ENCODE results near the gene NSD2.
"Not testable (repeated sequence)": the region's sequence is repeated elsewhere in the genome, so short reads cannot be mapped to it uniquely, and the experiment has no call there.

The NSD2 gene

DNA sequence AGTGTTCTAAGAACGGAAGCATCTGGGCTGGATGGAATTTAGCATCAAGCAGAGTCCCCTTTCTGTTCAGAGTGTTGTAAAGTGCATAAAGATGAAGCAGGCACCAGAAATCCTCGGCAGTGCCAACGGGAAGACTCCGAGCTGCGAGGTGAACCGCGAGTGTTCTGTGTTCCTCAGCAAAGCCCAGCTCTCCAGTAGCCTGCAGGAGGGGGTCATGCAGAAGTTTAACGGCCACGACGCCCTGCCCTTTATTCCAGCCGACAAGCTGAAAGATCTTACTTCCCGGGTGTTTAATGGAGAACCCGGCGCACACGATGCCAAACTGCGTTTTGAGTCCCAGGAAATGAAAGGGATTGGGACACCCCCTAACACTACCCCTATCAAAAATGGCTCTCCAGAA, 29.4 kb downstream of the NSD2 start:
- DNase-seq: no peak

DNA sequence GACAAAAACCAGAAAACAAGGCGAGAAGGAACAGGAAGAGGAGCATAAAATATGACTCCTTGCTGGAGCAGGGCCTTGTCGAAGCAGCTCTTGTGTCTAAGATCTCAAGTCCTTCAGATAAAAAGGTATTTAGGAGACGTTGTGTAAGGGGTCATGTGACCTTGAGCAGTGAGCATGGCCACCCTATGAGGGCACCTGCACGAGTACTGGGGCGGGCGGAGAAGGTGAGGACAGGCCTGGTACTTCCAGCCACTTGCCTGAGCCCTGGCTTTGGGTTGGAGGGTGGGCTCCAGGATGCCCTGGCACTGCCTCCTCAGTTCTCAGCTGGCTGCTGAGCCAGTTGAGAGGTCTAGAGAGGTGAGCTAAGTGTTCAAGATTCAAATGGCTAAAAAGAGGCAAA, 29.9 kb downstream of the NSD2 start:
- DNase-seq: no peak

DNA sequence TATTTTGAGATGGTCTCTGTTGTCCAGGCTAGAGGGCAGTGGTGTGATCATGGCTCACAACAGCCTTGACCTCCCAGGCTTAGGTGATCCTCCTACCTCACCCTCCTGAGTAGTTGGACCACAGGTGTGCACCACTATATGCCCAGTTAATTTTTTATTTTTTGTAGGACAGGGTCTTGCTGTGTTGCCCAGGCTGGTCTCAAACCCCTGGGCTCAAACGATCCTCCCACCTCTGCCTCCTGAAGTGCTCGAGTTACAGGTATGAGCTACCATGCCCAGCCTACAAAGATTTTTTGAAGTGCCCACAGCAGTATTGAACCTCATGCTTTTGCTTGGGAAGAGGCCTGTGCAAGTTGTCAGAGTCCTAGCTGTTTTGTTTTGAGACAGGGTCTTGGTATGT, 31.1 kb downstream of the NSD2 start:
- DNase-seq: no peak

DNA sequence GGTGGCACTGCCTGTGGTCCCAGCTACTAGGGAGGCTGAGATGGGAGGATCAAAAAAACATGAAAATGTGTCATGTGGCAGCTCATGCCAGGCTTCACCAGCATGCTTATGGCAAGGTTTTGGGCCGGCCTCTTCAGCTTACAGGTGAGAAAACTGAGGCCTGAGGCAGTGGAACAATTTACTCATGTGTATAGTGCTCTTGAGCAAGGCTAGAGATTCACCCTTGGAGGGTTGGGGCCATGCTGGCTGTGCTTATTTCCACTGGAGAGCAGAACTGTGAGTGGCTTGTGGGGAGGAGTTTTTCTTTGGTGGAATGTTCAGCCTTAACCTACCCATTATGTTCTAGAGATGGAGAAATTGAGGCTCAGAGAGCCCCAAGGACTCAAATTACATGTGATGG, 31.8 kb downstream of the NSD2 start:
- no peak for DNase-seq

DNA sequence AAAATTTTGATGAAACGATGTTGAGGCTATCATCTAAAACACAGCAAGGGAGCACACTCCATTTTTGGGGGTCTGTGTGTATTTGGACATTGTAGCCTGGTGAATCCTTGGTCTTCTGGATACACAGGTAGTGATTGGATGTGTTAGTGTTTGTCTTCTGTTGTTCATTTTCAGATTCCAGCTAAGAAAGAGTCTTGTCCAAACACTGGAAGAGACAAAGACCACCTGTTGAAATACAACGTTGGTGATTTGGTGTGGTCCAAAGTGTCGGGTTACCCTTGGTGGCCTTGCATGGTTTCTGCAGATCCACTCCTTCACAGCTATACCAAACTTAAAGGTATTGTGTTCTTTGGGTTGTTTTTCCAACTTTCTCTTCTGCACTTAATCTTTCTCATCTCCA, 32.8 kb downstream of the NSD2 start:
- no peak for DNase-seq

DNA sequence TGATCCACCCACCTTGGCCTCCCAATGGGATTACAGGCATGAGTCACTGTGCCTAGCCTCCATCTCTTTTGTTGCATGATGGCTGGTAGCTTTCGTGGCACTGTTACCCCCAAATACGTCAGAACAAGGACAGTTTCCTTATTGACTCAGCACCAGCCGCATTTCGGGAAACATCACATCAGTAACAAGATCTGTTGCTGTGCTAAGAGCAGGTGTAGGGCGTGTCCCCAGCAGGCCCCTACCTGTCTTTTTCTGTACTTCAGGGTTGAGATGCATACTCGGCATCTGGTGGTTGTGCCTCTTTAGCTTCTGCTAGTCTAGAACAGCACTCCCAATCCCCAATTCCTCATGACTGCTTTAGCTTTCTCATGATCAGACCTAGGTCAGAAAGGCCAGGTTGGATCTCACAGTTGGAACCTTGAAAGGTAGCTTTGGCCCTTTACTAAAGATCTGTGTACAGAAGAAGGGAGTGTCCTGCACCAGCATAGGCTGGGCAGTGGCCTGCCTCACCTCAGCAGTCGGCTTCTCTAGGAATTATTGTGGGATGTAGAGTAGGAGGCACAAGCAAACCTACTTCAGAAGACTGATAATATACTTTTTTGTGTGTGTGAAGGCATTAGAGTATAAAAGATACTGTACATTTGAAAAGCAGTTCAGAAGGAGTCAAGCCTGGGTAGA, 36.8 kb downstream of the NSD2 start:
- no peak for DNase-seq

DNA sequence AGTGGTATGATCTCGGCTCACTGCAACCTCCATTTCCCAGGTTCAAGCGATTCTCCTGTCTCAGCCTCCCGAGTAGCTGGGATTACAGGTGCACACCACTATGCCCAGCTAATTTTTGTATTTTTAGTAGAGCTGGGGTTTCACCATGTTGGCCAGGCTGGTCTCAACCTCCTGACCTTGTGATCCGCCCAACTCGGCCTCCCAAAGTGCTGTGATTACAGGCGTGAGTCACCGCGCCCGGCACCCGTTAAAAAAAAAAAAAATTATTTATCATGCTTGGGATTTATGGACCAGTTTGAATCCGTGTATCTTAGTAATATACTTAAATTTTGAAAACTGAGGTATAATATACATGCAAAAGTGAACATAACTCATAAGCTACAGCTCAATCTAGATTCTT, 38.5 kb downstream of the NSD2 start:
- DNase-seq: not testable (repeated sequence)

DNA sequence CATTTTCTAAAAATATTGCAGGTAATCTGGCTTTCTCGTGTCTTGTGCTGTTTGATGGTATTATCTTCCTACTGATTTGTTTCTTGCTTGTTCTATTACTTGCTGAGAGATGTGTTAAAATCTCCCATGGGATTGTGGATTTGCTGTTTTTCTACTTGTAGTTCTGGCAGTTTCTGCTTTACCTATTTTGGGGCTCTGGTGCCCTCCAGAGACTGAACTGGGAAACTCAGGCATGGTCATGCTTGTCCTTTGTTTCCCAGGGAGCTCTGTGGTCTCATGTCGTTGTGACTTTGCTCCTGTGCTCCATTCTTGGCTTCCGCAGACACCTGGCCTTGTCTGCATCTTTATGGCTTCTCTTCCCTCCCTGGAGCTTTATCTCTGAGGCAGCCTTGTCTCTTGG, 39.5 kb downstream of the NSD2 start:
- DNase-seq: no peak

DNA sequence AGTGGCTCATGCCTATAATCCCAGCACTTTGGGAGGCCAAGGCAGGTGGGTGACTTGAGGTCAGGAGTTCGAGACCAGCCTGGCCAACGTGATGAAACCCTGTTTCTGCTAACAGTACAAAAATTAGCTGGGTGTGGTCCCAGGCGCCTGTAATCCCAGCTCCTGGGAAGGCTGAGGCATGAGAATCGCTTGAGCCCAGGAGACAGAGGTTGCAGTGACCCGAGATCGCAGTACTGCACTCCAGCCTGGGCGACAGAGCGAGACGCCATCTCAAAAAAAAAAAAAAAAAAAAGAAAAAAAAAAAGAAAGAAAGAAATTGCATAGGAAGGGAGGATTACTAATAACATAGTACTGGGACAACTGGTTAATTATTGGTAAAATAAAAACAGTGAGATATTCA, 40.1 kb downstream of the NSD2 start:
- not testable (repeated sequence) for DNase-seq

DNA sequence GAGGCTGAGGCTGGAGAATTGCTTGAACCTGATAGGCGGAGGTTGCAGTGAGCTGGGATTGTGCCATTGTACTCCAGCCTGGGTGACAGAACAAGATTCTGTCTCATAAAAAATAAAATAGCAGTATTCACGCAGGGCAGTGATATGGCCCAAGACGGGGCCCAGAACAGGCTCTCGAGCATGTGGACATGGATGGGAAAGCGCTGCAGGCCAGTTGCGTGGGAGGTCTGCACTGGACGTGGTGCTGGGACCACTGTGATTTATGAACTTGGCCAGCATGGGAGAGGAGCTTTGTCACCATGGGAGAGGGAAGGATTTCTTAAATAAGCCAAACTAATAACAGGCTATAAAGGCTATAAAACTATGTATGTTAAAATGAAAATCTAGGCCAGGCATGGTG, 51.6 kb downstream of the NSD2 start:
- no peak for DNase-seq

DNA sequence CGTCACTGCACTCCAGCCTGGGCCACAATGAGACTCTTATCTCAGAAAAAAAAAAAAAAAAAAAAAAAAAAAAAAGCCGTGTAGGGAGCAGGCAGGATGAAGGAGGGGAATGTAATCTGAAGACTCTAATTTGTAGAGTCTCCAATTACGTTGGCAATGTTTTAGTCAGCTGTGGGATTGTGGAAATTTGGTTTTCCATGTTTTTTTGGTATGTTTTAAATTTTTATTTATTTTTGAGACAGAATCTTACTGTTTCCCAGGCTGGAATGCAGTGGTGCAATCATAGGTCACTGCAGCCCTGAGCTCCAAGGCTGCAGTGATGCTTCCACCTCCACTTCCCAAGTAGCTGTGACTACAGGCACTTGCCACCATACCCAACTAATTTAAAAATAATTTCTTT, 56.5 kb downstream of the NSD2 start:
- DNase-seq: no peak

DNA sequence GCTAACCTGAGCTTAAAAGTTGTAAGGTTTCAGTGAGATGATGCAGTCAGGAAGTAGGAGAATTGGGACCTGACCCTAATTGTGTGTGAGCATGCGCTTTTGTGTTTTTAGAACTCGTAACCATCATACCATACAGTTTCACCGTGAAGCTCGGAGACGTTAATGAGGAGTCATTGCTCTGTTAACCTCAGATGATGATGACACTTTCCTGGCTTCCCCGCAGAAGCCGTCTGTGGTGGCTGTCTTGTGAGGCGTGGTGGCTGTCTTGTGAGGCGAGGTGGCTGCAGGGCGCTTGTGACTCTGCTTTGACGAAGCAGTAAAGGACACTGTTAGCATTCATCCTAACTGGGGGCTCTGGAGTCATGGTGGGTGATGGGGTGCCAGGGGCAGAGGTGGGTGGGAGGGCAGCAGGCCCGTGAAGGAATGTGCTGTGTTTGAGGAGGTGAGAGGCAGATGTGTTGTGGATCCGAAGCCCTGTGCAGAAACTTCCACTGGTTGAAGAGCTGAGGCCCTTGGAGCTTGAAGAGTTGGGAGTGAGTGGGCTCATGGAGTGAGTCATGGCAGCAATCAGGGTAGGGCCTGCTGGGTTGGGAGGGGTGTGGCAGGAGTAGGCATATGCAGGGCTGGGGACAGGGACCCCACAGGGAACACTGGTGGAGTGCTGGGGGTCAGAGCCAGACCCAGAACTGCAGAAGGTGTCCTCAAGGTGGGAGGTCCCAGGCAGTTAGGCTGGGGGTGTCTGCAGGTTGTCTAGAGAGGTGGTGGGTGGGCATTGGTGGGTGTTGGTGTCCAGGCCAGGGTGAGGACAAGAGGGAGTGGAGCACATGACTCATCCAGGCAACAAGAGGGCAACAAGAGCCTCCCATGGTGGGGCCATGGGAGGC, 57.4 kb downstream of the NSD2 start:
- DNase-seq: no peak

DNA sequence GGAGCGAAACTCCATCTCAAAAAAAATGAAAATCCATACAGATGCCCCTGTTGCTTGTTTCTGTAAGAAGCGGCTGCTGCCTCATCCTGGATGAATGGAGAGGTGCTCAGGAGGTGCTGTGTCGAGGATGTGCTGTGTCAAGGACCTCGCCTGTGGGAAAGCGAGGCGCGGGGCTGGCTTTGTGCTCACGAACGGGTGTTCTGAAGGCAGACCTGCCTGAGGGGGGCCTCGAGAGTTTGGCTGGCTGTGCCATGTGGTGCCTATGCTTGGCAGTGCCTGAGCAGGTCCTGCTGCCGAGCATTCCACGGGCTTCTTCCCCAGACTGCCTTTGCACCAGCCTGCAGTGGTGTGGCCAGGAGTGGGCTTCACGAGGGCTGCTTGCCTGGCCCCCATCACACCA, 61.5 kb downstream of the NSD2 start:
- no peak for DNase-seq

DNA sequence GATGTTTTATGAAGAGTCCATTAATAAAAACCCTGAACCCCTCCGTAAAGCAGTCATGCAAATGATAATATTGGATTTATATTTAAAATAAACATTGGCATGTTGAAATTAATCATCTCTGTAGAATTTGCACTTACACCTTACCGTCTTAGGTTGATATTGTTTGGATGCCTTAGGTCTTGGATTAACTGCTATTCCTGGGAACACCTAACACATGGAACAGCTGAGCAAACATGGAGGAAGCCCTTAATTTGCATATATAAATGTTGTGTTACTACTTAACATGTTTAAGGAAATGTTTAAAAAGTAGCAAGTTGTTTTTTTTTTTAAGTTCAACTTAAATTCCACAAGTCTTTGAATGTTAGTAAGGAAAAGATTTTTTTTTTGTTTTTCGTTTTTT, 62.5 kb downstream of the NSD2 start:
- DNase-seq: no peak

DNA sequence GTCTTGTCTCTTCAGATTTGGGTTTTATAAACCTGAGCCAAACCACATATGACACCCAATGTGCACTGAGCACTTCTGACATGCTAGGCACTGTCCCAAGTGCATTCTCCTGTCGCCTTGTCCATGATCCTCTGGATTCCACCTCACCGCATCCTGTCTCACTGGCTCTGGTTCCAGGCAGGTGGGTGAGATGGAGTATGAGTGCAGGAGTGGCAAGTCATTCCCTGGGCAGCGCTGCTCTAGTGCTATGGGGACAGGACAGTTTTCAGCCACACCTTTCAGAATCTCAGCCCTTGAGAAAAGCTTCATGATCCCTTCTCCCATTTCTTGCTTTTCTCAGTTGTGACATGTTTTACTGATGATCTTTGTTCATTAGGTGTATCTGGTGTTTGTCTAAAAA, 66.4 kb downstream of the NSD2 start:
- DNase-seq: no peak

DNA sequence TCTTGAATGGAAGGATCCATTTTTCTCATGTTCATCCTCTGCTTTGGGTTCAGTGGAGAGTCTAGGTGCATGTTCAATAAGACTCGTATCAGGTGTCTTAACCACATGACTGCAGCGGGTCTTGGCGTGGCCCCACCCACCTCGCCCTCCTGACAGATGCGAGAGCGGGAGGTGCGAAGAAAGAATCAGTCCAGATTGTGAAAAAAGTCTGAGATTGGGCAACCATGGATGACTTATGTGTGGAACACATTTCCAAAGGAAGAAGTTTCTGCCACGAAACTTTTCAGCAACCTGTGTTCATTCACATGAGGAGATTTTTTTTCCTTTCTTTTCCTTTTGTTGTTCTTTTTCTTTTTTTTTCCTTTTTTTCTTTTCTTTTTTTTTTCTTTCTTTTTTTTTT, 66.8 kb downstream of the NSD2 start:
- no peak for DNase-seq

DNA sequence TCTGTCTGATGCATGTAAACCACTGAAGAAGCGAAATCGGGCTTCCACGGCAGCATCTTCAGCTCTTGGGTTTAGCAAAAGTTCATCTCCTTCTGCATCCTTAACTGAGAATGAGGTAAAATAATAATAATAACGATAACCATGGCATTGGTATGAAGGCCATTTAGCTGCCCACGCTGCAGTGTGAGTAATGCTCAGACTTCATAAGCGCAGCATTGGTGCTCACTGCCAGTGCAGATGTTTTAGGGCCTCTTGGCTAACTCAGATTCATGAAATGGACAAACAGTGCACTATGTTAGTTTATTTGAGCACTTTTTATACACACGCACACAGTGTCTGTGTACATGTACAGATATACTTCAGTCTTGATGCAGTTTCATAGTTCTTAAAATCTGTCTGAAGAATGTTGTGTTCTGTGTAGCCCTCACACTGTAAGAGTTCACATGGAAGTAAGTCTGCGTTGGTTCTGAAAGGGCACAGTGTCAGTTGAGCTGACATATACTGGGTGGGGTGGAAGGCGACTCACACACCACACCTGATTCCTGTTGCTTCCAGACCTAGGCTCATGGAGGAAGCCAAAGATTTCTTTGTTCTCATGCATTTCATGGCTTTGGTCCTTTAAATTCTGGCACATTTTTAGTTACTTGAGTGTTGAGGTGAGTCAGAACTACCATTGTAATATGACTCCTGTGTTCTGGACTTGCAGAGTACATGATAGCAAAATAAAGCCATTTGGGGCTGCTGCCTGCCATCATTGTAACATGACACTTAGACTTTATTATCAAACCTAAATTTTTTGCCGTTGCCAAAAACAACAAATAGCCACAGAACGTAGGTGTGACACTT, 68.7 kb downstream of the NSD2 start:
- no peak for DNase-seq

DNA sequence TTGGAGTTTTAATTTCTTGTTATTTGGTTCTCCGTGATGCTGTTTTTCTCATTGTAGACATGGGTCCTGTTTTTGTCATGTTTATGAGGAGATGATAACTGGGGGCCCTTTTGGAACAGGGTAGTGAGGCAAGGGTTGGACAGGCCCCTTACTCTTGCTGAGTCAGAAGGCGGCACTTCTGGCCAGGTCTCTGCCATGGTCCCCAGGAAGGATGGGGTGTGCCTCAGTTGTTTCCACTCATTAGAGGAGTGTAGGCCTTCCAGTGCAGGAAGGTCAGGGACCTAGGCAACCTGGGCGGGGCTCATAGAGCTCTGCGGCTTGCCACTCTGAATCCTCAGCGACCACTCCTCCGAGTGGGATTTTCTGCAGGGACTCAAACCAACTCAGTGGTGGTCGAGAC, 69.4 kb downstream of the NSD2 start:
- no peak for DNase-seq

DNA sequence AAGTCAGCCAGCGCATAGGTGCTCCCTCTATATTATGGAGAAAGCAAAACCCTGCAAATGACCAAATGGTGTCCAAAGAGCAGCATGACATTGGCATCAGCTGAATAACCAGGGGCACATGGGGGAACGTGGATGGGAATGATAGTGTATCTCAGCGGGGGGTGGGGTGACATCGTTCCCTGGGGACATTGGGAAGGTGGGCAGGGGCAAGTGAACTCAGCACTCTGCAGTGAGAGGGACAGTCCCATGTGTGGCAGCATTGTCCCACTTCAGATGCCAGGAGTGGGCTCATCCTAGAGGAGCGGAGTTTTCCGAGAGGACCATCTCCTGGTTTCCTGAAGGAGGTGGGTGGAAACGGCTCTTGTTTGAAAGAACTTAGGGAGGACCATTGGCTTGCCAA, 72.7 kb downstream of the NSD2 start:
- DNase-seq: no peak

DNA sequence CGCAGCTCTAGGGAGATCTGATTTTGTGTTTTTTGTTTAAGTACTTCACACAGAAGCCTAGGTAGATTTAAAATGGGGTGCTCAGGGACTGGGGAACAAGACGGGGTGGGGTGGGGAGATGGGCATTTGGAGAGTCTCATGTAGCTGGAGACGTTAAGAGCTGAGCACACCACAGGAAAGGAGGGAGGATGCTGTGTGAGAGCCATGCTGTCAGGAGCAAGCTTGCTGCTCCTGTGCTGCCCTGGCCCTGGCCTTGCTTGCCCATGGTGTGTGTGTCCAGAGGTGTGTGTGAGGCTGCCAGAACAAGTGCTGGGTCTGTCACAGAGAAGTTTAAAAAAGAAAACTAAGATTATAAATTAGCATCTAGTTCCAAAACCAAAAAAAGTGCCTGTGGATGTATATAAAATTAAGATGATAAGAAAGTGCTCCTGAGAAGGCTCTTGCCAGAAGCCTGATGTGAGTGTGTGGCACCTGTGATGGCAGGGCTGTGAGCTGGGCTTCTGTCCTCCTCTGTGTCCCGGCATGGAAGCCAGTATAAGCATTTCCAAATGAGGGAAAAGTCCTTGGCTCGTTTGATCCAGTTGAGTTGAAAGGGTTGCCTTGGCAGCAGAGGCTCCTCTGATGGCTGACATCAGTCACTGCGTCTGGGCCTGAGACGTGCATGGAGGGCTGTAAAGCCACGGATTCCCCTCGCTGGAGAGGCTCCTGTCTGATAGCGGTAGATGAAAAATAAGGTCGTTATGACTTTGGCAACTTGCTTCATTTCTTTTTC, 74.1 kb downstream of the NSD2 start:
- no peak for DNase-seq

DNA sequence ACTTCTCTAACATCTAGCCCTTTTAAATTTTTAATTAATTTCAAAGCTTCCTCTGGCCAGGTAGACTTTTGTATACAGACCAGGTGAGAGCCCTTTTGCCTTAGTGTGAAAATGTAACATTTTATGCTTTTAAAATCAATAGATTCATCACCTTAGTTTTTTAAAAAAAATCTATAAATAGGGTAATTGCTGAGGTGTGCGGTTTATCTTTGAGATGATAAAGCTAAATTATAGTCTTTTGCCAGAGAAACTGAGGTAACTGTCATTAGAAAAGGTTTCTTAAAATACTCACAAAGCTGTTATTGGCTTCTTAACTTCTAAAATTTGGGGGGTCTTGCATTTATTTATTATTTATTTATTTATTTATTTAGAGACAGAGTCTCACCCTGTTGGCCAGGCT, 74.7 kb downstream of the NSD2 start:
- DNase-seq: no peak

DNA sequence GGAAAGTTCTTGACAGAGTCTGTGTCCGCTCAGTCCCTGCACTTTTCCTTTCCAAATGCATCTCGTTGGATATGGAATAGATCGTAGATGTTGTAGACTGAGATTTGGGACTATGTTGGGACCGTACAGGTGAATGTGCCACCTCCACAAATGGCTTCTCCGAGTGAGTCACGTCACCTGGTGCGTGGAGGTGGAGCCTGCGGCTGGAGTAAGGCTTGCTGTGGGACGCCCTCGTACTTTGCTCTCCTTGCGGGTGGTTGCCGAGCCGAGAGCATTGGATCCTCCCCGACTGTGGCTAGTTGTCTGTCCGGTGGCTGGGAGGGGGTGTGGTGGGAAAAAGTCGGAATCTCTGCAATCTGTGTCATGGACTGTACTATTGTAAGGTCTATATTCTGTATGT, 77.0 kb downstream of the NSD2 start:
- no peak for DNase-seq

DNA sequence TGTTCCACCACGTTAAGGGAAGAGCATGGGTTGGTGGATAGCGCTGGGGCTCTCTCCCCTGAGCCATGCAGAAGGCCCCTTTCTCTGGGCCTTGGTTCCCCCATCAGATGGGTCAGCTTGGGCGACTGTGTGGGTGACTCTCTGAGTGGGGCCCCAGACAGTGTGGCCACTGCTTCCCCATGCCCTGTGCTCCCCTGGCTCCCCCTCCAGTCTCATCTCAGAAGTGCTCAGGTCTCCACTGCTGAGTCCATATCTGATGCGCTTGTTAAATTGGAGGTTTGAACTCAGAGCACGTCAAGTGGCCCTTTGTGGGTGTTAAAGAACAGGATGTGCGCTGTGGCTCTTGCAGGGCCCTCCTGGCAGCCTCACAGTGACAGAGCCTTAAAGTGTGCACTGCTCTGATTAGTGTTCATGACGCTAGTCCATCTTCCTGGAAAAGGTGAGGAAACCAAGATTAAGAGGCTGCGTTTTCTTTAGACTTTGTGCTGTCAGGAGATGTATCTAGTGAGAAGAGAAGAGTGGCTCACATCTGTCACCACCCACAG, 77.8 kb downstream of the NSD2 start:
- DNase-seq: no peak
